Measurements from ENCODE around the gene POLDIP3.
"Not testable (repeated sequence)": the region's sequence is repeated elsewhere in the genome, so short reads cannot be mapped to it uniquely, and the experiment has no call there.

POLDIP3 gene

GRCh38 chr22:42619261-42620063 is 4.8 kb upstream of the POLDIP3 start:
- no peak for DNase-seq (ENCODE audit: low spot score)

DNA sequence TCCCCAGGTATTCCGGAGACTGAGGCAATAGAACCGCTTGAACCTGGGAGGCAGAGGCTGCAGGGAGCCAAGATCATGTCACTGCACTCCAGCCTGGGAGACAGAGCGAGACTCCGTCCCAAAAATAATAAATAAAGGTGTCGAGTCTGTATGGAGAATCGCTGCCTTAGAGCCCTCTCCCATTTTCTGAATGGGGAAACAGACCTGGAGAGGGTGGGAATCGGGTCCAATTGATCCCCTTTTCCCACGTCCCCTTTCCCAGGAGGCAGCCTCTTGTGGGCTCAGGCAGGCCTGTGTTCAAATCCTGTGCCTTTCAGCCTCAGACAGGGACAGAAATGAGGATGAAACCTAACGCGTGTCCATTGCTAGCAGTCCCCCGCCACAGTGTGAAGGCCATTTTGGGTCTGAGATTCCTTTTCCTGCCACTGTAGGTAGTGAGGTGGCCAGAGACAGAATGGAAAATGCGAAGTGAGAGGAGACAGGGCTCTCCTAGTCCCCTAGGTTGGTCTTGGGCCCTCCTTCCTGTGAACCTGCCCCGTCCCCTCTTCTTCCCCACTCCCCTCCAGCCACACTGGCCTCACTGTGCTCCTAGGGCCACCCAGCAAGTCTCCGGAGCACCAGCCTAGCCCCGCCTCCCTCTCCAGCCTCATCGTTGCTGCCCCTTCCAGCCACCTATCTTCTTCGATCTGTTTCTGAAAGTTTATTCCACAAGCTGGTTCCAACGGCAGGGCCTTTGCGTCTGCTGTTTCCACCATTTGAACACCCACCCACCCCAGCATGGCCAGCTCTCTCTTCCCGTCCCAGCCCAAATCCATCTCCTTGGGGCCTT is 2.7 kb upstream of the POLDIP3 start:
- no peak for DNase-seq (ENCODE audit: low spot score)

GRCh38 chr22:42615860-42616175 is 1.1 kb upstream of the POLDIP3 start:
- DNase-seq (ENCODE audit: low spot score): not testable (repeated sequence)

GRCh38 chr22:42615092-42615859 is 593 bp upstream of the POLDIP3 start:
- DNase-seq (ENCODE audit: low spot score): peak; percentile 92

- no peak for DNase-seq (ENCODE audit: low spot score)
Observed at GRCh38 chr22:42613872-42614301, 796 bp downstream of the POLDIP3 start.

DNA sequence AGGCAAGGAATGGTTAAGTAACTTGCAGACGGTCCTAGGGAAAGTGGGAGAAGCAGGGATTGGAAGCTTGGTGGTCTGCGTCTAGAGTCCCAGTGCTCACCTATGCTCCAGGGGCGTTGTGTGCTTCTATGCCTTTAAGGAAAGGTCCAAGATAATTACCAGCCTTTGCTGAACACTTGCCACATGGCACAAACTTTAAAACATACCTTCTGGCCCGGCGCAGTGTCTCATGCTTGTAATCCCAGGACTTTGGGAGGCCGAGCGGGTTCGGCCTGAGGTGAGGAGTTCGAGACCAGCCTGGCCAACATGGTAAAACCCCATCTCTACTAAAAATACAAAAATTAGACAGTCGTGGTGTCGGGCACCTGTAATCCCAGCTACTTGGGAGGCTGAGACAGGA is 2.3 kb downstream of the POLDIP3 start:
- no peak for DNase-seq (ENCODE audit: low spot score)

GRCh38 chr22:42611051-42611450 is 3.6 kb downstream of the POLDIP3 start:
- DNase-seq (ENCODE audit: low spot score): no peak

DNA sequence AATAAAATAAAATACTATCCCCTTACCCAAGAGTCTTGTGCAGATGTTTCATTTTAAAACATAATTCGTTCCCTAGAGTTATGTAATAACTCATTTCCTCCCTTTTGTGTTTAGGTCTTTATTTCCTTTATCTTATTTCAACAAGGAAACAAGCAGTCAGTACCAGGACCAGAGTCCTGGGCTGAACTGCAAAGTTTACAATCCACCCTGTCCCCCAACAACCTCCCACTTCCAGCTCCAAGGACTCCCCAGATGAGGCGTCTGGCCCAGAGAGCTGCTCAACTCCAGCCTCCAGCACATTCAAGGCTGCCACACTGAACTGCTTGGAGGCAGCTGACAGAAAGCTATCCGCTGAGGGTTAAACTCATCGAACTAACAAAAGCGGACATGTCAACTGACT is 4.5 kb downstream of the POLDIP3 start:
- DNase-seq (ENCODE audit: low spot score): no peak

DNA sequence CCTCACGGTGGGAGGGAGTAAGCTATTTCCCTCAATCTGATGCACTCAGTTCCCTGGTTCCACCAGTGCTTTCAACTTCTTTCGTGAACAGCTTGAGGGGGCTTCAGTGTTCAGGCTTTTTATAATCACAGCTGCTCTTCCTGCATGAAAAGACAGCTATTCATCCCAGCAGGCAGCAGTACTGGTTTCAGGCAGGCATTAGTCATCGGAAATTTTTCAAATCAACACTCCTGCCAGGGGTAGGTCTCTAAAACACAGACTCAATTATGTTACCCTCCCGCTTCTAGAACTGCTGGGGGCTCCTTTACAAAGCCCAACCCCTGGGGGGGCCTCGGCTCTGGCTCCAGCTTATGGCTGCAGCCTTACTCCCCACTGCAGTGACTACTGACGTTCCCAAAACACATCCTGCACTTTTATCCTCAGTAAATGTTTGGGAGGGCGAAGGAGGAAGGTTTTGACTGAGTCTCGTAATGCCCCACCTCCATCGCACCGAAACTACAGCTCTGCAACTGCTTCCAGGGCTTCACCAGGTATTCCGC is 5.8 kb downstream of the POLDIP3 start:
- peak; percentile 85 for DNase-seq (ENCODE audit: low spot score)

DNA sequence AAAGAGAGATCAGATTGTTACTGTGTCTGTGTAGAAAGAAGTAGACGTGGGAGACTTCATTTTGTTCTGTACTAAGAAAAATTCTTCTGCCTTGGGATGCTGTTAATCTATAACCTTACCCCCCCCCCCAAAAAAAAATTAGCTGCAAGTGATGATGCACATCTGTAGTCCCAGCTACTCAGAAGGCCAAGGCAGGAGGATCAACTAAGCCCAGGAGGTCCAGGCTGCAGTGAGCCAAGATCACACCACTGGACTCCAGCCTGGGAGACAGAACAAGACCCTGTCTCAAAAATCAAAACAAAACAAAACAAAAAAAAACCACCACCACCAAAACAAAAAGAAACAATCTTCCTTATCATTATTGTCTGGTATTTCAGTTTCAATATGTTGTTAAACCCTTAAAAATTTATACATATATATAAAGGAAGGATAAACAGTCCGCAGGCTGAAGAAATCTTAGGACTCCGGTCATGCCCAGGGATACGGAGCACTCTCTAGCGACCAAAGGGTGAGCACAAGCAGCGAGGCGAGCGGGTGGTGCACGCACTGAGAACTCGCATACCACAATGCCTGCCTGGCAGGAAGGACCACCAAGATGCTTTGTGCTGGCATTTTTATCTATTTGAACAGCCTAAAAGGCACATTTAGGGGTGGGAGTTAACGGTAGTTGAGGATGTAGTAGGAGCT is 6.4 kb downstream of the POLDIP3 start:
- DNase-seq (ENCODE audit: low spot score): no peak

DNA sequence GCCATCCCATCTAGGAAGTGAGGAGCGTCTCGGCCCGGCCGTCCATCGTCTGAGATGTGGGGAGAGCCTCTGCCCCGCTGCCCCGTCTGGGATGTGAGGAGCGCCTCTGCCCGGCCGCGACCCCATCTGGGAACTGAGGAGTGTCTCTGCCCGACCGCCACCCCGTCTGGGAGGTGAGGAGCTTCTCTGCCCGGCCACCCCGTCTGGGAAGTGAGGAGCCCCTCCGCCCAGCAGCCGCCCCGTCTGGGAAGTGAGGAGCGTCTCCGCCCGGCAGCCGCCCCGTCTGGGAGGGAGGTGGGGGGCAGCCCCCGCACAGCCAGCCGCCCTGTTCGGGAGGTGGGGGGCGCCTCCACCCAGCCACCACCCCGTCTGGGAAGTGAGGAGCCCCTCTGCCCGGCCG is 7.0 kb downstream of the POLDIP3 start:
- not testable (repeated sequence) for DNase-seq (ENCODE audit: low spot score)

- no peak for DNase-seq (ENCODE audit: low spot score)
Observed at GRCh38 chr22:42604403-42604802, 10.3 kb downstream of the POLDIP3 start.

DNA sequence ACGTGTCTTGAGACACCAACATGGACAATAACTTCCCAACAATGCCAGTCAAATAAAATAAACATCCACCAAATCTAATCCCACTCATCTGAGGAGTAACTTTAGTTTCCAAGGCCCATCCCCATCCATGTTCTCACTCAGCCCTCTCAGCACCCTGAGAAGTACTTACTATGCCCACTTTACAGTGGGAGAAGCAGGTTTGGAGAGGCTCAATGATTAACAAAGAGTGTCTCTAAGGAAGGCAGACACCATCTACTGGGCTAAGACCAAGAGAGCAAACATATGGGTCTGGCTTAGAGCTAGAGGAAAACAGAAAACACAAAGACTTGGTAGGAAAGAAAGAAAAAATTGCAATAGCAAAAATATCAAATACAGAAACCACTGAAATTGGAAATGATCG is 11.3 kb downstream of the POLDIP3 start:
- DNase-seq (ENCODE audit: low spot score): no peak

GRCh38 chr22:42602470-42602869 is 12.2 kb downstream of the POLDIP3 start:
- no peak for DNase-seq (ENCODE audit: low spot score)

DNA sequence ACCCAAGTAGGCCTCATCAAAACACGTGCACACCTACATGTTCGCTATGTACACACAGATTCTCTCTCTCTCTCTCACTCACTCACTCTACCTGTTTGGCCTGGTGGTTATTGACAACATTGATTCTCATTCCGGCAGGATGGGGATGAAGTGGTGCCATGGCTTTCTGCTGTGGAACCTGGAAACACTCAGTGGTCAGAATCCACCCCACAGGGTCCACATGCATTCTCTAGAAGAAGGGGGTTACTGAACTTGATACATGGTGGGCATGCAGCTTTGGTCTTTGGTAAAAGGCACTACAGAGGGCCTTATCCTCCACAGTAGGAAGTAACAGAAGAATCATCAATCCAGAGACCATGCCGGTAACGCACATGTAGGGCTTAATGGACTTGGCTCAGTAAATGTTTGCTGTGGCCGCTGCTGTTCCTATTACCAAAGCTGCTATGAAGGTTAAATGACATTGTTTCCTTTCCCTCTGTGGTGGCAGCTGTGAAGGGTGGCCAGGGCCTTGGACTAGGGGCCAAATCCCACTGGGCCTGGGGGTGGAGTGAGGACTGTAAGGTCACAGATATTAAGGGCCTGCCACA is 12.7 kb downstream of the POLDIP3 start:
- DNase-seq (ENCODE audit: low spot score): no peak

DNA sequence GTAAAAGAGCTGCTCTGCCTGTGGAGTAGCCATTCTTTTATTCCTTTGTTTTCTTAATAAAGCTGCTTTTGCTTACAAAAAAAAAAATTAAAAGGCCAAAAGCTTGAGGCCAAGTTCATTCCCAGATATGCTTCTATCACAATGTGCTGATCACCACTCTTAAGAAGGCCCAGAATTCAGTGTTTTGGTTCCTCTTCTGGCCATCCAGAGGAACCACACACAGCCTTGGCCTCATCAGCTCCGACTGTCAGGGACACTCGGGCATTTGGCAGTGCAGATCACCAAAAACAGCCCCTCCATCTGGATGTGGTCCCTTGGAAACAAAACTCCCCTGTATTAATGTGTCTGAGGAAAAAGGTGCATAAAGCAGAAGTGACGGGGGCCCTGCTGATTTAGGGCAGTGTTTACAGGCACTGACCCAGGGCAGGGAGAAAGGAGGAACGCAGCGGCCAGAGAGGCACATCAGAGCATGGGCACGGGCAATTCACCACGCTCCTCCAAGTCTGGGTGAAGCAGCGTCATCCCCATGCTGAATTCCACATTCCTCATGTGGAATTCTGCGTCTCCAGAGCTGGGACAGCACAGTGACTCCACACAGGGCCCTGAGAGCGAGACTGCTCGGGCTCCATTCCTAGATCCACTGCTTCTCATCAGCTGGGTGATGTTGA is 17.7 kb downstream of the POLDIP3 start:
- no peak for DNase-seq (ENCODE audit: low spot score)

DNA sequence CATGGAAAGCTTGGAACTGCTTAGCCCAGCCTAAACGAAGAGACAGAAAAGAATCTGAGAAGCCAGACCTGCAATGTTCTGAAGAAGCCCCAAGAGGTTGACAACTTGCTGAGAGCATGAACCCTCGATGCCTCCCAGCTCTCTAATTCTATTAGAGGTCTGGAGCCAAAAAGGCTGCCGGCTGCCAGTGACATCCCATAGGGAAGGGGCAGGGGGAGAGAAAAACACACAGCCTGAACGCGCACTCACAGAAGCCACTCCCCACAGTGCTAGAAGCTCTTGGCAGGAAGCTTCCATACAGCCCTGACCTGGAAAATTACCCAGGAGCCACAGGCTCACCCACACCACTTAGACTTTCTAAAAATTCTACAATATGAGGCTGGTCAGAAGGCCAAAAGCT is 18.3 kb downstream of the POLDIP3 start:
- no peak for DNase-seq (ENCODE audit: low spot score)

GRCh38 chr22:42595434-42595833 is 19.2 kb downstream of the POLDIP3 start:
- no peak for DNase-seq (ENCODE audit: low spot score)

DNA sequence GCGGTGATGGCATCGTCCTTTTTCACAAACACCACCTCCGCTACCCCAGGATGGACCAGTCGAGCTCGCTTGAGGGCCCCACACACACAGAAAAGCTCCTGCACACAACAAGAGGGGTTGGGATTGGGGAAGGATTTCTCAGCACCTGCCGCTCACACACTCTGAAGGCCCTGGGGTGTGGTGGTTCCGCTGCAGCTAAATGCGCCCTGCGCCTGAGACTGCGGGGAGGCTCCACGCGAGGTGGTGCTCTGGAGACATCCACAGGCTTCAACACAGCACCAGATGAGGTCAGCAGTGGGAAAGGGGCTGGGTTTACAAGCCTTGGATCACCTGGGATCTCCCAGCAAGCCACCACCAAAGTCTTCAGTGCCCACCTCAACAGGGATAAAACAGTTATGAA is 22.7 kb downstream of the POLDIP3 start:
- no peak for DNase-seq (ENCODE audit: low spot score)

DNA sequence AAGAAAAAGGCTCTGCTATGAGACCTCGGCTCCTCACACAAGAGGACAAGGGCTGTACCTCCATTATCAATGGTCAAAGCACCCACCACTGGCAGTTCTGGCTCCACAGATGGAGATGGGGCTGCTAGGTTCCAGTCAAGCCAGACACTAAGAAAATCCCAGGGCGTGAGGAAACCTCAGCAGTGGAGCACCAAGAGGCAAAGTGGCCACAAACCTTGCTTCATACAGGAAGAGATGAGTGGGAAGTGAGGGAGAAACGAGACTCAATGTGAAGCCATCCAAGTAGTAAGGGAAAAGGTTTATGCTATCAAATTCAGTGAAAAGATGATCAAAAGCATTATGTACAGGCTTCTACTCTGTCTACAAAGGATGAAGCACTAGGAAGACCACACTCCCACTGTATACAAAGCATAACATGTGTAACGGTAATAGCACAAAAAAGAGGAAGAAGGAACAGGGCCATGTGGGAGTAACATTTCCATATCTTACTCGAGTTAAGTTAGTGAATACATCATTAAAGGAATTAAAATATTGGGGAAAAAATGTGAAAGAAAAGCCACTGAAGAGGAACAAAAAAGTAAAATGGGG is 27.0 kb downstream of the POLDIP3 start:
- DNase-seq (ENCODE audit: low spot score): no peak
